Right atrium auricular region (tissue), 2 donors: ENCODE results near the gene PDZD11. TPM values are rescaled to one million over a fixed set of nuclear protein-coding genes. Genes with fewer than 3 reads are reported as not detected.
"Not testable (repeated sequence)": the region's sequence is repeated elsewhere in the genome, so short reads cannot be mapped to it uniquely, and the experiment has no call there.

Experiments used
- DNase-seq: peaks from one replicate; pipeline ENCODE4 v3.0.0-alpha.2; 2019; ENCODE audit warnings: low spot score
- H3K27ac ChIP-seq, 2 donors: fragments of 200-600 bp; sonication (generic); 1 replicate in 1 of 2; 2 replicates in 1 of 2; pipeline ENCODE4 v1.5.1; 2016 to 2019
- H3K27me3 ChIP-seq, 2 donors: fragments of 200-600 bp; sonication (generic); one replicate each; pipeline versions ENCODE4 v1.5.1 to v1.6.0; 2017 to 2019
- H3K36me3 ChIP-seq: fragments of 200-600 bp; sonication (generic); one replicate; pipeline ENCODE4 v1.5.1; 2016
- H3K4me1 ChIP-seq, 2 donors: fragments of 200-600 bp; sonication (generic); one replicate each; pipeline versions ENCODE4 v1.5.1 to v1.6.0; 2017 to 2019
- H3K4me3 ChIP-seq, 2 donors: fragments of 200-600 bp; sonication (generic); 1 replicate in 1 of 2; 2 replicates in 1 of 2; pipeline ENCODE4 v1.5.1; 2017 to 2019; ENCODE audit warnings: mild to moderate bottlenecking in 1 of 2, moderate library complexity in 1 of 2
- H3K9me3 ChIP-seq, 2 donors: fragments of 200-600 bp; sonication (generic); one replicate each; pipeline ENCODE4 v1.5.1; 2019
- CTCF ChIP-seq, 2 donors: fragments of 200-600 bp; sonication (generic); IDR thresholded peaks; one replicate each; pipeline ENCODE4 v1.5.1; 2019; ENCODE audit warnings: antibody characterized with exemption in 2 of 2
- total RNA-seq, 2 donors: library from RNA; depleted of rRNA; stranded (reverse); fragments of >200 nt; gene quantifications; one replicate each; pipeline ENCODE4 v1.1.0, GENCODE V29; 2016

PDZD11 gene
- total RNA-seq, 2 donors from 2014 or later: 30.2 to 44.5 TPM

GRCh38 chrX:70244881-70245280 lies 44.8 kb downstream of the PDZD11 start:
- H3K9me3 ChIP-seq: no peaks in the 10 kb centered on the region
- no peaks in the 10 kb centered on the region for H3K27me3 ChIP-seq

GRCh38 chrX:70243601-70244000 lies 46.1 kb downstream of the PDZD11 start:
- not testable (repeated sequence) for H3K27ac ChIP-seq, H3K27me3 ChIP-seq, H3K36me3 ChIP-seq, H3K4me1 ChIP-seq, DNase-seq, H3K9me3 ChIP-seq, H3K4me3 ChIP-seq

More at GRCh38 chrX:70244881-70245280, 44.8 kb downstream of the PDZD11 start:
- no peaks in the 10 kb centered on the region for H3K4me1 ChIP-seq
- H3K4me3 ChIP-seq: no peak overlapping the region
- H3K36me3 ChIP-seq: no peaks in the 10 kb centered on the region
- DNase-seq: no peak
- H3K27ac ChIP-seq: no peak overlapping the region
- TF ChIP-seq CTCF (IDR thresholded peaks at IDR 0.05): no peak

- TF ChIP-seq CTCF (IDR thresholded peaks at IDR 0.05): no peak
- Histone ChIP-seq H3K9me3 (no peaks in the 10 kb centered on the region), H3K27me3 (no peaks in the 10 kb centered on the region), H3K36me3 (no peaks in the 10 kb centered on the region), H3K4me3 (no peak overlapping the region), H3K27ac (no peak overlapping the region), H3K4me1 (no peaks in the 10 kb centered on the region)
- no peak for DNase-seq
Measured at GRCh38 chrX:70241501-70241900, 48.2 kb downstream of the PDZD11 start.

GRCh38 chrX:70240751-70241150 lies 49.0 kb downstream of the PDZD11 start:
- Histone ChIP-seq H3K36me3 (no peaks in the 10 kb centered on the region), H3K27ac (no peak overlapping the region), H3K27me3 (no peaks in the 10 kb centered on the region), H3K4me3 (no peak overlapping the region), H3K4me1 (no peaks in the 10 kb centered on the region), H3K9me3 (no peaks in the 10 kb centered on the region)
- TF ChIP-seq CTCF (IDR thresholded peaks at IDR 0.05): no peak
- no peak for DNase-seq

Other genes starting within 250 kb of the PDZD11 start
- not detected for gene AWAT2, start 240.0 kb downstream of the PDZD11 start, total RNA-seq
- not detected for gene OTUD6A, start 227.5 kb downstream of the PDZD11 start, total RNA-seq
- 10 to 100 TPM; 47.1 to 50.4 TPM for gene IGBP1, start 156.5 kb downstream of the PDZD11 start, total RNA-seq
- not detected for gene DGAT2L6, start 112.4 kb downstream of the PDZD11 start, total RNA-seq
- not detected for gene AWAT1, start 55.3 kb downstream of the PDZD11 start, total RNA-seq
- not detected for gene P2RY4, start 29.7 kb downstream of the PDZD11 start, total RNA-seq
- not detected for gene ARR3, start 21.6 kb downstream of the PDZD11 start, total RNA-seq
- not detected for gene RAB41, start 7.8 kb downstream of the PDZD11 start, total RNA-seq
- under 1 TPM; 0.08 to 0.41 TPM for gene KIF4A, start 177 bp upstream of the PDZD11 start, total RNA-seq
- gene GDPD2, start 133.4 kb upstream of the PDZD11 start, total RNA-seq: not detected
- 10 to 100 TPM in 1 of 2 donors, 1 to 10 TPM in 1; 8.8 to 34.6 TPM for gene DLG3, start 154.9 kb upstream of the PDZD11 start, total RNA-seq